H1 (cell line): ENCODE results near the gene ARHGAP5. TPM values are rescaled to one million over a fixed set of nuclear protein-coding genes. Genes with fewer than 3 reads are reported as not detected.

Experiments
- CTCF ChIA-PET: fragments of 300-600 bp; sonication (Branson Sonifier 250); formaldehyde crosslinking; loops from one replicate; lab custom pipeline; 2021; ENCODE audit not compliant: partially characterized antibody; lab: Charles Lee
- POLR2A ChIA-PET: fragments of 300-600 bp; sonication (Branson Sonifier 250); formaldehyde crosslinking; loops from one replicate; lab custom pipeline; 2021; ENCODE audit warnings: inconsistent platforms; ENCODE audit not compliant: partially characterized antibody; lab: Charles Lee
- DNase-seq, 2 experiments: peaks; one replicate each; pipeline versions ENCODE4 v3.0.0 to v3.0.0-alpha.2; 2010 to 2022; ENCODE audit warnings: low spot score in 2 of 2, low read depth in 1 of 2, mixed read lengths in 1 of 2
- FAIRE-seq: peaks from 2 replicates; lab custom pipeline; 2011; peaks lifted over from hg19 to GRCh38; lab: Jason Lieb, UNC
- H2AFZ ChIP-seq: 2 replicates; pipeline ENCODE4 v1.8.1; 2012; ENCODE audit warnings: low read length, inconsistent platforms
- H2AK5ac ChIP-seq: 2 replicates; pipeline ENCODE4 v1.6.1; 2013; ENCODE audit warnings: low read depth, low read length
- H2BK120ac ChIP-seq: replicated peaks from 2 replicates; pipeline ENCODE3; 2013; ENCODE audit warnings: low read depth, low read length, inconsistent platforms
- H2BK12ac ChIP-seq: 2 replicates; pipeline ENCODE4 v1.6.1; 2013; ENCODE audit warnings: low read depth, low read length
- H2BK15ac ChIP-seq: 2 replicates; pipeline ENCODE4 v1.6.1; 2013; ENCODE audit warnings: low read length
- H2BK20ac ChIP-seq: 2 replicates; pipeline ENCODE4 v1.6.1; 2013; ENCODE audit warnings: low read length
- H2BK5ac ChIP-seq: 2 replicates; pipeline ENCODE4 v1.6.1; 2013; ENCODE audit warnings: low read depth, low read length
- H3K14ac ChIP-seq: 2 replicates; pipeline ENCODE4 v1.6.1; 2013; ENCODE audit warnings: inconsistent platforms; ENCODE audit not compliant: insufficient read length
- H3K18ac ChIP-seq: 2 replicates; pipeline ENCODE4 v1.6.1; 2013; ENCODE audit warnings: low read length; ENCODE audit errors: extremely low read depth
- H3K23ac ChIP-seq: 2 replicates; pipeline ENCODE4 v1.6.1; 2013; ENCODE audit warnings: inconsistent platforms; ENCODE audit not compliant: insufficient read length
- H3K23me2 ChIP-seq: 2 replicates; pipeline ENCODE4 v1.6.1; 2013; ENCODE audit warnings: low read depth, low read length
- H3K27ac ChIP-seq: 2 replicates; pipeline ENCODE4 v1.6.1; 2011; ENCODE audit warnings: low read depth, low read length, inconsistent platforms
- H3K27me3 ChIP-seq, 4 experiments: replicated peaks in 1 of 4; 1 replicate in 1 of 4; 2 replicates in 3 of 4; pipeline versions ENCODE4 v1.6.1 to v1.8.1; 2011 to 2013; ENCODE audit warnings: low read length in 3 of 4, mild to moderate bottlenecking in 3 of 4, inconsistent platforms in 2 of 4, mixed read lengths in 2 of 4, moderate library complexity in 1 of 4; ENCODE audit not compliant: control insufficient read depth in 3 of 4, insufficient read depth in 3 of 4; ENCODE audit errors: extremely low read depth in 1 of 4
- H3K36me3 ChIP-seq, 4 experiments: 2 replicates each; pipeline versions ENCODE4 v1.6.1 to v1.8.1; 2011 to 2013; ENCODE audit warnings: mild to moderate bottlenecking in 4 of 4, low read length in 3 of 4, moderate library complexity in 2 of 4, control low read depth in 1 of 4, inconsistent platforms in 1 of 4; ENCODE audit not compliant: insufficient read depth in 4 of 4, control insufficient read depth in 2 of 4
- H3K4ac ChIP-seq: replicated peaks from 2 replicates; pipeline ENCODE3; 2013; ENCODE audit warnings: low read length, low read depth, mixed read lengths, inconsistent platforms; ENCODE audit not compliant: insufficient read length
- H3K4me1 ChIP-seq, 4 experiments: replicated peaks in 1 of 4; 1 replicate in 1 of 4; 2 replicates in 3 of 4; pipeline versions ENCODE4 v1.6.1 to v1.8.1; 2011 to 2013; ENCODE audit warnings: low read length in 3 of 4, inconsistent platforms in 2 of 4, mixed read lengths in 1 of 4; ENCODE audit not compliant: insufficient read depth in 4 of 4, control insufficient read depth in 3 of 4
- H3K4me2 ChIP-seq, 2 experiments: 2 replicates each; pipeline versions ENCODE4 v1.6.1 to v1.8.1; 2011 to 2013; ENCODE audit warnings: low read depth in 2 of 2, low read length in 2 of 2, control low read depth in 1 of 2, inconsistent platforms in 1 of 2, mild to moderate bottlenecking in 1 of 2; ENCODE audit not compliant: insufficient read depth in 1 of 2
- H3K4me3 ChIP-seq, 4 experiments: fragments of 200-600, 300-600 bp in 1 of 4; sonication (generic), shearing (Covaris generic), sonication (Bioruptor Twin) in 1 of 4; 2 replicates each; pipeline versions ENCODE4 v1.5.1 to v1.8.1; 2011 to 2016; ENCODE audit warnings: low read length in 4 of 4, low read depth in 3 of 4, control low read depth in 2 of 4, inconsistent platforms in 2 of 4, mild to moderate bottlenecking in 2 of 4, mixed read lengths in 1 of 4, moderate library complexity in 1 of 4; ENCODE audit not compliant: insufficient read depth in 2 of 4; ENCODE audit errors: extremely low read depth in 1 of 4
- H3K56ac ChIP-seq: replicated peaks from 2 replicates; pipeline ENCODE3; 2013; ENCODE audit warnings: low read depth, mild to moderate bottlenecking, mixed read lengths, low read length, inconsistent platforms; ENCODE audit not compliant: insufficient read length
- H3K79me1 ChIP-seq: 2 replicates; pipeline ENCODE4 v1.6.1; 2013; ENCODE audit warnings: low read depth, low read length, control low read depth
- H3K79me2 ChIP-seq, 2 experiments: 2 replicates each; pipeline versions ENCODE4 v1.6.1 to v1.8.1; 2012 to 2013; ENCODE audit warnings: low read length in 2 of 2, mild to moderate bottlenecking in 2 of 2, inconsistent platforms in 1 of 2; ENCODE audit not compliant: insufficient read depth in 2 of 2, control insufficient read depth in 1 of 2
- H3K9ac ChIP-seq, 4 experiments: replicated peaks in 1 of 4; 1 replicate in 1 of 4; 2 replicates in 3 of 4; pipeline versions ENCODE4 v1.6.1 to v1.8.1; 2011 to 2013; ENCODE audit warnings: low read depth in 3 of 4, low read length in 3 of 4, control low read depth in 2 of 4, mild to moderate bottlenecking in 2 of 4, moderate library complexity in 2 of 4, inconsistent platforms in 1 of 4; ENCODE audit errors: extremely low read depth in 1 of 4
- H3K9me3 ChIP-seq, 2 experiments: 2 replicates each; pipeline versions ENCODE4 v1.6.1 to v1.8.1; 2012 to 2013; ENCODE audit warnings: mild to moderate bottlenecking in 2 of 2, moderate library complexity in 2 of 2, control low read depth in 1 of 2, inconsistent platforms in 1 of 2, low read depth in 1 of 2, low read length in 1 of 2, mixed read lengths in 1 of 2; ENCODE audit not compliant: insufficient read depth in 2 of 2
- H4K20me1 ChIP-seq, 2 experiments: replicated peaks in 1 of 2; 2 replicates each; pipeline versions ENCODE3 to v1.8.1; 2011 to 2013; ENCODE audit warnings: inconsistent platforms in 2 of 2, low read length in 2 of 2, mild to moderate bottlenecking in 1 of 2; ENCODE audit not compliant: insufficient read depth in 2 of 2, control insufficient read depth in 1 of 2
- H4K5ac ChIP-seq: 2 replicates; pipeline ENCODE4 v1.6.1; 2013; ENCODE audit warnings: low read length, low read depth, mixed read lengths, inconsistent platforms; ENCODE audit not compliant: insufficient read length
- H4K8ac ChIP-seq: 2 replicates; pipeline ENCODE4 v1.8.0; 2013; ENCODE audit warnings: mild to moderate bottlenecking, moderate library complexity, low read length, inconsistent platforms; ENCODE audit not compliant: insufficient read depth; ENCODE audit errors: extremely low read depth
- H4K91ac ChIP-seq: replicated peaks from 2 replicates; pipeline ENCODE3; 2013; ENCODE audit warnings: low read length, mixed read lengths, inconsistent platforms; ENCODE audit not compliant: insufficient read length
- BACH1 ChIP-seq: IDR thresholded peaks from 2 replicates; pipeline ENCODE4 v1.6.1; 2012; ENCODE audit warnings: low read length, improper control_type of control experiment
- BCL11A ChIP-seq, 2 experiments: IDR thresholded peaks; one replicate each; pipeline ENCODE4 v1.6.1; 2011; ENCODE audit warnings: low read depth in 2 of 2, low read length in 2 of 2, mild to moderate bottlenecking in 2 of 2
- CHD1 ChIP-seq: IDR thresholded peaks from 2 replicates; pipeline ENCODE4 v1.6.1; 2012; ENCODE audit warnings: low read depth, low read length, improper control_type of control experiment
- NRF1 ChIP-seq: IDR thresholded peaks from 2 replicates; pipeline ENCODE4 v1.6.1; 2011; ENCODE audit warnings: mild to moderate bottlenecking, low read depth, low read length, improper control_type of control experiment
- POLR2AphosphoS5 ChIP-seq: IDR thresholded peaks from 2 replicates; pipeline ENCODE4 v1.6.1; 2011; ENCODE audit warnings: low read depth, low read length
- SAP30 ChIP-seq: fragments of 300-600 bp; sonication (generic); IDR thresholded peaks from 2 replicates; pipeline ENCODE4 v1.7.1; 2012; ENCODE audit warnings: low read length, moderate library complexity, mild to moderate bottlenecking, inconsistent platforms; ENCODE audit not compliant: insufficient read depth, insufficient replicate concordance
- SIN3A ChIP-seq, 2 experiments: IDR thresholded peaks in 1 of 2; conservative IDR thresholded peaks in 1 of 2; 2 replicates each; pipeline ENCODE4 v1.6.1; 2011 to 2012; ENCODE audit warnings: low read length in 2 of 2, improper control_type of control experiment in 1 of 2, low read depth in 1 of 2, mild to moderate bottlenecking in 1 of 2
- SIX5 ChIP-seq: IDR thresholded peaks from 2 replicates; pipeline ENCODE4 v1.6.1; 2011; ENCODE audit warnings: mild to moderate bottlenecking, low read depth, low read length
- SP1 ChIP-seq: IDR thresholded peaks from 2 replicates; pipeline ENCODE4 v1.6.1; 2011; ENCODE audit warnings: low read depth, low read length
- TEAD4 ChIP-seq: IDR thresholded peaks from 2 replicates; pipeline ENCODE4 v1.6.1; 2012; ENCODE audit warnings: low read depth, low read length, inconsistent platforms, mixed read lengths
- WGBS, 2 experiments: shearing (Covaris generic) in 1 of 2; methylation state at CpG; one replicate each; pipeline versions ENCODE4 v1.1.6 to v1.1.7; 2013 to 2015; ENCODE audit warnings: low lambda C conversion rate in 2 of 2, mixed read lengths in 2 of 2, inconsistent platforms in 1 of 2, low coverage in 1 of 2, missing lambda C conversion rate in 1 of 2; ENCODE audit not compliant: insufficient replicate concordance in 2 of 2, insufficient coverage in 1 of 2, insufficient read length in 1 of 2; ENCODE audit errors: extremely low coverage in 1 of 2, missing lambda C conversion rate in 1 of 2; 5-methylcytosine and 5-hydroxymethylcytosine counted together
- polyA plus RNA-seq, 7 experiments: library from polyadenylated mRNA; depleted of rRNA in 3 of 7; stranded (reverse) in 5 of 7; unstranded in 2 of 7; fragments of >200 nt in 5 of 7; fragments of 200-250 nt in 2 of 7; gene quantifications; 1 replicate in 5 of 7; 2 replicates in 1 of 7; 4 replicates in 1 of 7; pipeline versions ENCODE4 v1.2.1 to v1.2.3, GENCODE V29; 2011 to 2013; ENCODE audit warnings: missing spikeins in 2 of 7, mixed read lengths in 2 of 7
- total RNA-seq: library from RNA; stranded (reverse); fragmentation: NEBNext Ultra II Directional; extraction: Animal tissue kit (Norgen Biotek cat#: 25700); gene quantifications from 2 replicates; pipeline ENCODE4 v1.2.1, GENCODE V29; 2021
- TF ChIP-seq, protein P1 (sequence below): IDR thresholded peaks from 2 replicates; pipeline ENCODE4 v1.6.1; 2011; ENCODE audit warnings: low read depth, mild to moderate bottlenecking, low read length; ENCODE audit not compliant: insufficient read depth
- TF ChIP-seq, protein P2 (sequence below): IDR thresholded peaks from 2 replicates; pipeline ENCODE4 v1.6.1; 2011; ENCODE audit warnings: low read length, improper control_type of control experiment

ARHGAP5 gene
- total and polyA plus RNA-seq, 2 of the 8 experiments (the other 6 are each of a cell fraction or from before 2014, with no cell fraction given): 7.8 to 77.3 TPM

DNA sequence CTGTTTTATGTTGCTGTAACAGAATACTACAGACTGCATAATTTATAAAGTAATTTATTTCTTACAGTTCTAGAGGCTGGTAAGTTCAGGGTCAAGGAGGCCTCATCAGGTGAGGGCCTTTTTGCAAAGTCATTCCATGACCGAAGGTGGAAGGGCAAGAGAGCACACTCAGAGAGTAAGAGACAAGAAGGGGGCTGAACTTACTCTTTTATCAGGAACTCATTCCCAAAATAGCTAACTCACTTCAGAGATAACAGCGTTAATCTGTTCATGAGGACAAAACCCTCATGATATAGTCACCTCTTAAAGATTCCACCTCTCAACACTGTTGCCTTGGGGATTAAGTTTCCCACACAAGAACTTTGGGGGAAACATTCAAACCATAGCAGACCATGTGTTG is 73.3 kb downstream of the ARHGAP5 start (continued):
- TF ChIP-seq BACH1: no peak

DNA sequence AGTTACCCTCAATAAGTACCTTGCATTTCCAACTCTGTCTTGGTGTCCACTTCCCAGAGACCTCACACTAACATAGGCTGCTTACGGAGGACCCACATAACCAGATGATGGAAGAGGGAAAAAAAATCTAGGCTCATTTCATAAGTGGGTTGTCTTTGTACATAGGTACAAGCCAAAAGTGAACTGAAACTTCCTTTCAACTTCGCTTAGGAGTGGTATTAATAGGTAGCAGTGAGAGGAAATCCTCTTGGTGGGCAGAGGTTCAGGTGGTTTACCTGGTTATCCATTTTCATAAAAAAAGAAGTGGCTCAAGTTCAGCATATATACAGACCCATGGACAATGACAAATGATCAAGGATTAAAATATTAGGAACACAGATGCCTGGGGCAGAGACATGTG is 88.9 kb downstream of the ARHGAP5 start:
- Histone ChIP-seq H3K27ac (no peak overlapping the region), H4K8ac (no peak overlapping the region), H3K9ac (no peak overlapping the region), H3K14ac (no peak overlapping the region), H3K79me1 (no peaks in the 10 kb centered on the region), H4K20me1 (no peaks in the 10 kb centered on the region), H3K4me1 (no peaks in the 10 kb centered on the region; a peak in 1 of 7 replicates), H3K4ac (no peak overlapping the region), H2BK15ac (no peak overlapping the region), H4K5ac (no peak overlapping the region), H3K23me2 (no peaks in the 10 kb centered on the region), H2AK5ac (no peak overlapping the region), H2BK20ac (no peak overlapping the region), H2AFZ (no peak overlapping the region), H3K4me3 (no peak overlapping the region), H2BK120ac (no peak overlapping the region), H3K9me3 (no peaks in the 10 kb centered on the region), H2BK12ac (no peak overlapping the region), H3K79me2 (no peaks in the 10 kb centered on the region), H2BK5ac (no peak overlapping the region), H3K27me3 (no peaks in the 10 kb centered on the region), H4K91ac (no peak overlapping the region), H3K4me2 (no peak overlapping the region), H3K36me3 (no peaks in the 10 kb centered on the region), H3K18ac (no peak overlapping the region), H3K56ac (no peak overlapping the region), H3K23ac (no peak overlapping the region)
- FAIRE-seq: no peak
- 92% methylated on average over 2 of the region's 2 CpGs; no CpG with 5 or more reads in 1 of the 2 experiments for WGBS, 2 experiments
- DNase-seq: no peak
- ChIA-PET CTCF (no interaction called here), POLR2A (no interaction called here)
- TF ChIP-seq NRF1: no peak
- no peak for TF ChIP-seq SAP30
- no peak for TF ChIP-seq TEAD4
- TF ChIP-seq, protein P1, sequence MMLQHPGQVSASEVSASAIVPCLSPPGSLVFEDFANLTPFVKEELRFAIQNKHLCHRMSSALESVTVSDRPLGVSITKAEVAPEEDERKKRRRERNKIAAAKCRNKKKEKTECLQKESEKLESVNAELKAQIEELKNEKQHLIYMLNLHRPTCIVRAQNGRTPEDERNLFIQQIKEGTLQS: no peak
- no peak for TF ChIP-seq POLR2AphosphoS5
- TF ChIP-seq SIN3A (conservative IDR thresholded peaks at IDR 0.05 in 1 of 2, IDR thresholded peaks at IDR 0.05 in 1 of 2; ENCODE audit: low read depth in 1 of 2, low read length in 2 of 2): no peak
- no peak for TF ChIP-seq CHD1
- TF ChIP-seq, protein P2, sequence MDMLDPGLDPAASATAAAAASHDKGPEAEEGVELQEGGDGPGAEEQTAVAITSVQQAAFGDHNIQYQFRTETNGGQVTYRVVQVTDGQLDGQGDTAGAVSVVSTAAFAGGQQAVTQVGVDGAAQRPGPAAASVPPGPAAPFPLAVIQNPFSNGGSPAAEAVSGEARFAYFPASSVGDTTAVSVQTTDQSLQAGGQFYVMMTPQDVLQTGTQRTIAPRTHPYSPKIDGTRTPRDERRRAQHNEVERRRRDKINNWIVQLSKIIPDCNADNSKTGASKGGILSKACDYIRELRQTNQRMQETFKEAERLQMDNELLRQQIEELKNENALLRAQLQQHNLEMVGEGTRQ: no peak
- no peak for TF ChIP-seq SP1
- no peak for TF ChIP-seq SIX5
- no peak for TF ChIP-seq BCL11A (IDR thresholded peaks at IDR 0.05; ENCODE audit: low read depth in 2 of 2, low read length in 2 of 2)
